ENCODE data around the gene FGFR3. TPM values are rescaled to one million over a fixed set of nuclear protein-coding genes. Genes with fewer than 3 reads are reported as not detected.
A peak's percentile ranks its signal among the peaks of the same experiment; 100 is the strongest.

Gene FGFR3
- total and polyA plus RNA-seq, 2 of the 8 experiments (the other 6 are each of a cell fraction or from before 2014, with no cell fraction given): 9.0 to 19.5 TPM

DNA sequence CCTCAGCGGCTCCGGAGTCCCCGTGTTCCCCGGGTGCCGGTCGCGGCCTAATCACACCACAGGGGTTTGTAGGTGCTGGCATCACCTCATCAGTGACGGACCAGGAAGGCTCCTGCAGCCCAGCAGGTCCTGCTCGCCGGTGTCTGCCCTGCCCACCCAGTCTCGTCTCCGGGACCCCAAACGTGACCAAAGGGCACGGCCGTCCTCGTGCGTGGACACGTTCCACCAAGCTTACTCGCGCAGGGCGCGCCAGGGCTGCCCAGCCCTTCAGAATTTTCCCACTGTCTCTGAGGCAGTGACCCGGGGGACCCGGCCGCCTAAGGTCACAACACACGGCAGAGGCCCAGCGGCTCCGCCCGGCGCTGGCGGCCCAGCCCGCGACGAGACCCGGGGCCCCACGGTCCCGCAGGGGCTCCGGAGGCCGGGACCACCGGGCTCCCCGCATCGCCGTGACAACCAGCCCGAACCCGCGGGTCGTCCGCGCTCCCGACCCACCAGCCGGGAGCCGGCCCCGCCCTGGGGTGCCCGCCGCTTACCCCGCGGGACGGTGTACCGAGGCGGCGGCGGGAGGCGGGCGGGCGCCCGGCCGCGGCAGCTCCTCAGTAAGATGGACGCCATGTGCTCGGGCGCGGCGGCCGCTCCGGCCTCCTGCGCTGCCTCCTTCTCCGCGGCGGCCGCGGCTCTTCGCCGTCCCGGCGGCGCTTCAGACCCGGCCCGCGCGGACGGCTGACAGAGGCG, 62.4 kb downstream of the FGFR3 start (continued):
- TF ChIP-seq CREB1 (IDR thresholded peaks at IDR 0.05) (peak; percentile 24; the same call in 1 of the 2 replicates), KDM1A (IDR thresholded peaks at IDR 0.05; ENCODE audit: borderline replicate concordance, low read length) (no peak), HDAC2 (IDR thresholded peaks at IDR 0.05; ENCODE audit: borderline replicate concordance in 1 of 2, low read depth in 2 of 2, low read length in 2 of 2) (0 out of 4 replicates have a peak, but pooled peaks of 1 of the 2 experiments have one; percentile 30), MAFK (IDR thresholded peaks at IDR 0.05; ENCODE audit: low read depth, low read length) (no peak), TAF1 (IDR thresholded peaks at IDR 0.05; ENCODE audit: low read depth, low read length) (peak; percentile 48; the same call in 1 of the 2 replicates), RFX5 (IDR thresholded peaks at IDR 0.05; ENCODE audit: borderline replicate concordance, low read depth, low read length) (no peak), SP4 (IDR thresholded peaks at IDR 0.05; ENCODE audit: low read length) (no peak), SP1 (IDR thresholded peaks at IDR 0.05; ENCODE audit: low read depth, low read length) (no peak)

Measured in H1 (cell line).